HG02840 (cell line): ENCODE data around the gene CELF2.

Experiments
- ATAC-seq: cut with Tn5 transposase; IDR thresholded peaks from one replicate; pipeline ENCODE4 v1.9.1; 2021; ENCODE audit warnings: mild to moderate bottlenecking, moderate library complexity, moderate number of reproducible peaks; ENCODE audit not compliant: unreplicated experiment, low FRiP score

The CELF2 gene

GRCh38 chr10:11209830-11210181 is 192.1 kb downstream of the CELF2 start:
- peak; percentile 36 for ATAC-seq

DNA sequence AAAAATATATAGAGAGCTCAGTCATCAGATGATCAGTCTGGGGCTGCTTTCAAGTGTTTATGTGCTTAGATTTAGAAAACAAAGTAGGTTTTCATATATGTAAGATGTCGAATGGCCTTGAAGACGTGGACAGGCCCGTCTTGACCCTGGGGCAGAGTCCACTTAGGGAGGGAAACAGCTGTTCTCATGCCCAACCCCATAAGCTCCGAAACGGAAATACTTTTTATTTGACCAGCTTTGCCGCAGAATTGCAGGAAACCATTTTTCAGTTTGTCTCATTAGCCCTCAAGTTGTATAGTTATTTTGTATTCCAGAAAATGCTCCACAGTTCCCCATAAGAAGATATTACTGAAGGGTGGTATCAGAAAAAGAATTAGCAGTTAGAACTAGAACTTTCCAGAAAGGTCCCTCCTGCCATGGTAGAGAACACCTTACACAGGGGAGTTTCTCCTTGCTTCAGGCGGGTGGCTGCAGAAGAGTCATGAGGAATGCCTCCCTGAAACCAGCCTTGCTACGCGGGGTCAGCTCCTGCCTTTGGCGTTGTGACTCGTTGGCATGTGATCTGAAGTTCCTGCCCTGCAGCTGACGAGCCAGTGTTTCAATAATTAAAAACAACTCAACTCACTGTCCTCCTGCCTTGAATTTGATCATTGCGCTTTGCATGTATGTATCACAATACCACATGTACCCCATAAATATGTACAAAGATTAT is 192.7 kb downstream of the CELF2 start:
- no peak for ATAC-seq

GRCh38 chr10:11212288-11213085 is 194.8 kb downstream of the CELF2 start:
- ATAC-seq, result no peak

- ATAC-seq, result no peak
Measured at GRCh38 chr10:11213137-11213536, 195.5 kb downstream of the CELF2 start.

DNA sequence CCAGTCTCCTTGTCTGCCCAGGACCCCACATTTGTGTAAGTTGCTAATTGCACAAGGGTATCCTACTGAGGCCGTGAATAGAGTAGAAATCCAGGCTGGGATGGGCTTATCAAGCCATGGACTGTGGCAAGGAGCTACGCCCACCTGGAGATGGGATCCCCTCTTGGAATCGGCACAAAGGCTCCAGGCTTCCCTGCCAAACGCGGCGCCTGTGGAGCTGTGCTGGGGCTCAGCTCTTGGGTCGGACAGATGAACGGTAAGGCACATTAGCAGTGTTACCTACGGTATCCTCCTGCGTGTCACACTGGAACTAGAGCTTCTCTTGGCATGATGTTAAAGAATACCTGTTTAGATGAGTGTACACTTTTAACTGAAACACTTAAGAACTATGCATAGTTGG is 196.7 kb downstream of the CELF2 start:
- ATAC-seq, result no peak

DNA sequence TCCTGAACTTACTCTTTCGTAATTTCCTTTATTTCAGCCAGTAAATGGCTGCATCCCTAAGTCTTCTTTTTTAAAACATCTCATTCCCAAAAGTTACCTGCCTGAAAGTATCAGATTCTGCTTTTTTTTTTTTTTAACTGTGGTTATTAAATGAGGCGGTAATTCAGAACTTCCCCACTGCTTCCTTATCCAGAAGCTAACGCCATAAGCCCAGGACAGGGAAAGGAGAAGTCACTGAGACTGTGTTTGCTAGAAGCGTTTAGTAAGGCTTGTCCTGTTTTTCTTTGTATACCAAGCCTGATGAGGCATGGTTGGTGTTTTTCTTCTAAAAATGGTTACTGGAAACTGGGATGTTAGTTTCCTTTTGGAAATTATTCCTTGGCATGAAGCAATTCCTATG is 197.8 kb downstream of the CELF2 start:
- no peak for ATAC-seq

- ATAC-seq, result no peak
Measured at GRCh38 chr10:11217521-11217920, 199.8 kb downstream of the CELF2 start.

GRCh38 chr10:11218395-11218794 is 200.7 kb downstream of the CELF2 start:
- ATAC-seq, result no peak

GRCh38 chr10:11219431-11219830 is 201.8 kb downstream of the CELF2 start:
- no peak for ATAC-seq

- no peak for ATAC-seq
Measured at GRCh38 chr10:11223081-11223480, 205.4 kb downstream of the CELF2 start.

GRCh38 chr10:11223507-11224140 is 206.0 kb downstream of the CELF2 start:
- ATAC-seq, result no peak

DNA sequence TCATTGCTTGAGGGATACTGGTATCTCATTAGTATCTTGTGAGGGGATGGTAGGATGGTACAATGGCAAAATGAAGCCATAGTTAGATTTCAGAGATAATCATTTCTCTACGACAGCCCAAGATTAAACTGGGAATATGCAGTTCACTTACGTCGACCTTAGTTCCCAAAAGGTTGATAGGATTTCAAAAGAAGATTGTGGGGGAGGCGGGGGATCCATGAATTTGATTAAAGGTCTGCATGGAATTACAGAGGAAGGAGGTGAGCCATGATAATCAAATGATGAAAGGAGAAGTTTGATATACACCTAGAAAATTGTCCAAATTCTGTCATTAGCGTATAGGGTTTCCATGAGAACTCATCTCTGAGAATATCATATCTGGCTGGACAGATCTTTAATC is 206.6 kb downstream of the CELF2 start:
- ATAC-seq, result no peak

DNA sequence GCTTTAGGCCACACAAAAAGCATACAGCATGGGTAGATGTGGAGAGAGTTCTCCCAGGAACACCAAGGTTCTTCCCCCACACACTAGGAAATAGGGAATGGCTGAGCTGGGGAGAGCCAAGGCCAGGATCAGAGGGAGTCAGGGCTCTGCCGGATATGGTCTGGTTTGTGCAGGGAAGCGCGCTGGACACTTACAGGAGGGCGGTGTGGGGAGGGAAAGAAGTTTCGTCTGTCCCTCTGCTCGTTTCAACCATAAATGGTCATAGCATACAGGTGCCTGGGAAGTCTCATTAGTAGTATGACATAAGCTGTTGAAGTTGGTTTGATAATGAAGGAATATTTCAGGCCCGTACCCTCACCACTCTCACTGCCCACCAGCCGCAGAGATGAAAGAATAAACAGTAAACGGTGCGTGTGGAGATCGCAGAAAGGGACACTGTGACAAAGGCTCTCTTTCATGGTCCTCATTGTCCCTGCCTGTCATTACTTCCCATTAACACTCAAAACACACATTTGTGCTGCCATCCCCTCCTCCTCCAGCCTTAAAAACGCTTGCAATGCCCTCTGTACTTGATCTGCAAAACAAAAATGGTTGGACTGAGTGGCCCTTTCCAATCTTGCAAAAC is 207.2 kb downstream of the CELF2 start:
- ATAC-seq, result no peak

- peak; percentile 46 for ATAC-seq
Measured at GRCh38 chr10:11225935-11226334, 208.3 kb downstream of the CELF2 start.

DNA sequence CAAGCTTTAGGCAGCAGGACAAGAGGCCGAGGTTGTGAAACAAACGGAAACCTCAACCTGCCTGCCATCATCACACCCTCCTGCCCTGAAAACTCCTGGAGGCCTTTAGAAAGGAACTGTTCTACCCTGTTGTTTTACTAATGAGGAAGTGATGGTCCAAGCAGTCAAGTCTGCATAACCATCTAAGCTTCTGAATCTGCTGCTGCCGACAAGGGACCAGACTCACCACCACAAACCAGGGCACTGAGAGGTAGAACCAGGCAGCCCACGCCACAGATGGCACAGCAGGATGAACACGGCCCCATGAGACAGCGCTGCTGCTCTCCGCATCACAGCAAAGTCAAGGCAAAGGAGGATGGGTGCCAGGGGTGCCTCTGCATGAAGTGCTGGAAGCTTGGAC is 209.4 kb downstream of the CELF2 start:
- peak; percentile 25 for ATAC-seq

- ATAC-seq, result no peak
Measured at GRCh38 chr10:11229893-11230292, 212.2 kb downstream of the CELF2 start.

DNA sequence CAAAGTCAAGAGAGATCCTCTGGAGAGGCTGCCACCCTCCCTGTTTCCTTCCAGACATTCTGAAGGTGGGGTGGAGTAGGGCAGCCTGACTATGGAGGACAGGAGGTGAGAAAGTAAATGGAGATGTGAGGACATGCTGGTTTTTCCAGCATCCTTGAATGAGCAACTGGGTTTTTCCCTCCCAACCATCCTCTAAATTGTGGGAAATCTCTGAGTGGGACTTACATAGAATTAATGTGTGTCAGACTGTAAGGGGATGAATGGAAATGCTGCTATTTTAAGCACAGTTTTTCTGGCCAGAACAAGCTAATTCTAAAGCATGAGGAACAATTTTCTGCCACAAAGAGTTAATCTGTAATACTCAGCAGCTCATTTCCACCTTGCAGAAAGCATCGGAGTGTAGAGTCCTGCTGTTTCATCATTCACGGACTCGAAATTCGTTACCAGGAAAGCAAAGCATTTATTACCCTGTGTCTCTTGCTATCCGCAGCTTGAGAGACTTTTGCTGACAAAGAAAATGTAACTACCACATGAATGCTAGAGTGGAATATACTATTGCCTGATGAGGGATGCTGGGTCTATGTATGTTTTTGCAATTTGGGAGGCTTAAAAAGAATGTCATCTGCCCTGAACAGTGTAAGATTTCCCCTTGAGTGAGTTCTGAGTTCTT is 213.0 kb downstream of the CELF2 start:
- no peak for ATAC-seq

GRCh38 chr10:11231285-11231684 is 213.6 kb downstream of the CELF2 start:
- ATAC-seq, result no peak

- ATAC-seq, result no peak
Measured at GRCh38 chr10:11232222-11232961, 214.7 kb downstream of the CELF2 start.
